Testis (tissue), 5 donors: ENCODE results near the gene EFR3B. TPM values are rescaled to one million over a fixed set of nuclear protein-coding genes. Genes with fewer than 3 reads are reported as not detected.
"Not testable (repeated sequence)": the region's sequence is repeated elsewhere in the genome, so short reads cannot be mapped to it uniquely, and the experiment has no call there.

ENCODE experiments used
- DNase-seq: peaks from one replicate; pipeline ENCODE4 v3.0.0-alpha.2; 2019
- H3K27ac ChIP-seq, 2 donors: fragments of 200-600 bp; sonication (generic); one replicate each; pipeline ENCODE4 v1.5.1; 2019
- H3K27me3 ChIP-seq: fragments of 200-600 bp; sonication (generic); one replicate; pipeline ENCODE4 v1.5.1; 2019
- H3K36me3 ChIP-seq: fragments of 200-600 bp; sonication (generic); one replicate; pipeline ENCODE4 v1.5.1; 2017; ENCODE audit warnings: low read depth; ENCODE audit errors: missing control alignments
- H3K4me1 ChIP-seq: fragments of 200-600 bp; sonication (generic); one replicate; pipeline ENCODE4 v1.5.1; 2019
- H3K4me3 ChIP-seq, 2 donors: fragments of 200-600 bp; sonication (generic); one replicate each; pipeline ENCODE4 v1.5.1; 2017 to 2019
- H3K9me3 ChIP-seq: fragments of 200-600 bp; sonication (generic); one replicate; pipeline ENCODE4 v1.5.1; 2017
- CTCF ChIP-seq, 3 experiments: fragments of 450-650 bp in 2 of 3; fragments of 200-600 bp in 1 of 3; sonication (generic) in 1 of 3; IDR thresholded peaks; one replicate each; pipeline ENCODE4 v1.5.1; 2016 to 2019; ENCODE audit warnings: antibody characterized with exemption in 3 of 3, mild to moderate bottlenecking in 2 of 3, moderate library complexity in 1 of 3
- POLR2A ChIP-seq: fragments of 450-650 bp; IDR thresholded peaks from one replicate; pipeline ENCODE4 v1.6.1; 2017; ENCODE audit warnings: antibody characterized with exemption, mild to moderate bottlenecking, moderate library complexity
- WGBS, 2 donors: methylation state at CpG; one replicate each; pipeline ENCODE4 v1.1.5; 2018; 5-methylcytosine and 5-hydroxymethylcytosine counted together
- intact Hi-C: fragments of 100-400 bp; cut with DNase I; formaldehyde crosslinking; loops from one replicate; pipeline ENCODE4 v1.15.1; 2023; ENCODE audit warnings: low total_unique reads
- long read RNA-seq, 2 donors: transcript quantifications; one replicate each; lab custom pipeline, GENCODE V29; 2026
- polyA plus RNA-seq: library from polyadenylated mRNA; stranded (reverse); fragments of 350-450 nt; fragmentation: Illumina TruSeq; extraction: RNeasy Lipid Tissue Mini Kit (QIAGEN cat#74804); gene quantifications from one replicate; pipeline ENCODE4 v1.2.3, GENCODE V29; 2014; ENCODE audit warnings: low read depth, low replicate concordance; ENCODE audit not compliant: insufficient read depth
- total RNA-seq, 2 donors: library from RNA; depleted of rRNA; stranded (reverse); fragments of >200 nt; gene quantifications; one replicate each; pipeline ENCODE4 v1.2.3, GENCODE V29; 2016

EFR3B gene
- 1 to 10 TPM; 3.6 to 3.7 TPM for total RNA-seq
- 3.0 TPM for polyA plus RNA-seq
- long read RNA-seq, donor 1, partial matches to known transcripts, result 0 of 29 reads
- long read RNA-seq, donor 1, other reads (novel, unspliced or antisense), result 29 of 29 reads
- long read RNA-seq, donor 2, result 0 reads

GRCh38 chr2:25041928-25042320 is at the start of gene EFR3B:
Gene EFR3B, plus strand, starts transcription at chr2:25042076. Its CDS starts 237 bp downstream, at chr2:25042313.
- H3K4me3 ChIP-seq, result peak within 1 kb of the TSS; percentile 60 to 82
- TF ChIP-seq CTCF (IDR thresholded peaks at IDR 0.05) (peak in 1 of 3 experiments; percentile 12), POLR2A (no peak)
- intact Hi-C loops, result loop anchor here (10.0 kb wide), 1 partner anchor 83 kb away; no protein-coding TSS in a partner anchor
- H3K9me3 ChIP-seq, result no peaks in the 10 kb centered on the region
- 1% methylated on average over 24 of the region's 54 CpGs; no CpG with 5 or more reads in 1 of the 2 donors for WGBS, 2 donors
- DNase-seq, result peak; percentile 97
- no peaks in the 10 kb centered on the region for H3K27me3 ChIP-seq
- H3K27ac ChIP-seq, result peak within 1 kb of the TSS; percentile 31 to 47
- H3K36me3 ChIP-seq, result no peaks in the 10 kb centered on the region
- H3K4me1 ChIP-seq, result peaks cover 12% of the 10 kb centered on the region

- 57 to 69% methylated on average over 6 of the region's 6 CpGs for WGBS, 2 donors
- H3K36me3 ChIP-seq, result no peaks in the 10 kb centered on the region
- no peak for DNase-seq
- no peaks in the 10 kb centered on the region for H3K27me3 ChIP-seq
- H3K27ac ChIP-seq, result no peak overlapping the region
- intact Hi-C loops, result no loop called here
- no peaks in the 10 kb centered on the region for H3K9me3 ChIP-seq
- H3K4me1 ChIP-seq, result no peaks in the 10 kb centered on the region
- TF ChIP-seq CTCF (IDR thresholded peaks at IDR 0.05), result no peak
- no peak overlapping the region for H3K4me3 ChIP-seq
Observed at GRCh38 chr2:24993406-24994145, 48.3 kb upstream of the EFR3B start.

GRCh38 chr2:24994146-24994724 is 47.6 kb upstream of the EFR3B start:
- 58 to 59% methylated on average over 1 of the region's 1 CpG for WGBS, 2 donors
- Histone ChIP-seq H3K9me3 (no peaks in the 10 kb centered on the region), H3K36me3 (no peaks in the 10 kb centered on the region), H3K4me3 (no peak overlapping the region), H3K27ac (no peak overlapping the region), H3K27me3 (no peaks in the 10 kb centered on the region), H3K4me1 (no peaks in the 10 kb centered on the region)
- DNase-seq, result no peak
- TF ChIP-seq CTCF (IDR thresholded peaks at IDR 0.05), result no peak
- no peak for TF ChIP-seq POLR2A
- intact Hi-C loops, result no loop called here

- H3K27ac ChIP-seq, H3K27me3 ChIP-seq, H3K9me3 ChIP-seq, H3K4me1 ChIP-seq, H3K36me3 ChIP-seq, H3K4me3 ChIP-seq, DNase-seq, intact Hi-C loops: not testable (repeated sequence)
- WGBS, 2 donors, result 85 to 91% methylated on average over 8 of the region's 8 CpGs
Observed at GRCh38 chr2:24999097-24999496, 42.8 kb upstream of the EFR3B start.

GRCh38 chr2:25000036-25000435 is 41.8 kb upstream of the EFR3B start:
- intact Hi-C loops, result no loop called here
- 63 to 65% methylated on average over 4 of the region's 4 CpGs for WGBS, 2 donors
- Histone ChIP-seq H3K4me3 (no peak overlapping the region), H3K27me3 (no peaks in the 10 kb centered on the region), H3K4me1 (peaks cover 3% of the 10 kb centered on the region), H3K36me3 (no peaks in the 10 kb centered on the region), H3K9me3 (no peaks in the 10 kb centered on the region), H3K27ac (no peak overlapping the region)
- DNase-seq, result no peak
- TF ChIP-seq POLR2A (no peak), CTCF (IDR thresholded peaks at IDR 0.05) (no peak)
